Esophagus squamous epithelium (tissue), 5 donors: ENCODE results near the gene GNL1. TPM values are rescaled to one million over a fixed set of nuclear protein-coding genes. Genes with fewer than 3 reads are reported as not detected.
"Not testable (repeated sequence)": the region's sequence is repeated elsewhere in the genome, so short reads cannot be mapped to it uniquely, and the experiment has no call there.

Source experiments
- DNase-seq: peaks from one replicate; lab custom pipeline; 2025; lab: John Stamatoyannopoulos, UW
- H3K27ac ChIP-seq, 4 donors: fragments of 200-600 bp; sonication (generic); one replicate each; pipeline ENCODE4 v1.5.1; 2016 to 2019; ENCODE audit warnings: mild to moderate bottlenecking in 1 of 4
- H3K27me3 ChIP-seq, 4 donors: fragments of 200-600 bp; sonication (generic); 1 replicate in 3 of 4; 2 replicates in 1 of 4; pipeline versions ENCODE4 v1.5.1 to v1.6.0; 2017 to 2021; ENCODE audit warnings: antibody characterized with exemption in 1 of 4
- H3K36me3 ChIP-seq, 3 donors: fragments of 200-600 bp; sonication (generic); one replicate each; pipeline ENCODE4 v1.5.1; 2016 to 2019
- H3K4me1 ChIP-seq, 3 donors: fragments of 200-600 bp; sonication (generic); one replicate each; pipeline ENCODE4 v1.5.1; 2017 to 2019
- H3K4me3 ChIP-seq, 4 donors: fragments of 200-600 bp; sonication (generic); 1 replicate in 3 of 4; 2 replicates in 1 of 4; pipeline ENCODE4 v1.5.1; 2016 to 2019; ENCODE audit warnings: mild to moderate bottlenecking in 2 of 4, moderate library complexity in 1 of 4
- H3K9me3 ChIP-seq, 3 donors: fragments of 200-600 bp; sonication (generic); one replicate each; pipeline ENCODE4 v1.5.1; 2016 to 2019
- CTCF ChIP-seq, 6 experiments: fragments of 450-650 bp in 4 of 6; fragments of 200-600 bp in 2 of 6; sonication (generic) in 2 of 6; IDR thresholded peaks; one replicate each; pipeline ENCODE4 v1.5.1; 2016 to 2019; ENCODE audit warnings: antibody characterized with exemption in 6 of 6, mild to moderate bottlenecking in 4 of 6, moderate library complexity in 4 of 6
- POLR2A ChIP-seq, 4 donors: fragments of 450-650 bp; IDR thresholded peaks; one replicate each; pipeline ENCODE4 v1.6.1; 2017; ENCODE audit warnings: antibody characterized with exemption in 4 of 4, mild to moderate bottlenecking in 4 of 4, moderate library complexity in 3 of 4
- WGBS, 2 donors: methylation state at CpG; one replicate each; pipeline ENCODE4 v1.1.5; 2018; 5-methylcytosine and 5-hydroxymethylcytosine counted together
- intact Hi-C: fragments of 100-400 bp; cut with DNase I; formaldehyde crosslinking; loops from one replicate; pipeline ENCODE4 v1.15.0; 2022
- total RNA-seq, 4 donors: library from RNA; depleted of rRNA; stranded (reverse); fragments of >200 nt; gene quantifications; one replicate each; pipeline ENCODE4 v1.1.0, GENCODE V29; 2016
- donor health status: DM: yes; HTN: yes; CAD: no.

GNL1 gene
- total RNA-seq, 4 donors from 2014 or later, result 12.7 to 37.2 (median 20.5) TPM

- Histone ChIP-seq H3K4me1 (peaks cover 27 to 69% (median 38%) of the 10 kb centered on the region in 3 donors), H3K36me3 (peaks cover 17 to 35% (median 29%) of the 10 kb centered on the region in 3 donors), H3K4me3 (no peak overlapping the region), H3K9me3 (no peaks in the 10 kb centered on the region), H3K27ac (peak overlapping the region; percentile 42 to 85 (median 77)), H3K27me3 (no peaks in the 10 kb centered on the region)
- TF ChIP-seq CTCF (IDR thresholded peaks at IDR 0.05) (no peak), POLR2A (IDR thresholded peaks at IDR 0.05) (no peak)
- WGBS, 2 donors, result 79 to 82% methylated on average over 3 to 4 of the region's 4 CpGs
- DNase-seq, result no peak
- intact Hi-C loops, result no loop called here
Observed at GRCh38 chr6:30495993-30496392, 60.3 kb downstream of the GNL1 start.

GRCh38 chr6:30495060-30495459, 61.2 kb downstream of the GNL1 start:
- H3K9me3 ChIP-seq, H3K4me3 ChIP-seq, H3K27me3 ChIP-seq, intact Hi-C loops, DNase-seq: not testable (repeated sequence)
- H3K27ac ChIP-seq, result peak overlapping the region in 3 of 4 donors; percentile 38 to 85 (median 78)
- 53 to 60% methylated on average over 4 of the region's 4 CpGs for WGBS, 2 donors
- peaks cover 26 to 44% (median 37%) of the 10 kb centered on the region in 3 donors for H3K36me3 ChIP-seq
- H3K4me1 ChIP-seq, result peaks cover 35 to 71% (median 46%) of the 10 kb centered on the region in 3 donors

- no peak for DNase-seq
- no peak overlapping the region for H3K4me3 ChIP-seq
- H3K27ac ChIP-seq, result peak overlapping the region in 2 of 4 donors; percentile 10 to 13
- 67 to 73% methylated on average over 8 of the region's 8 CpGs for WGBS, 2 donors
- H3K27me3 ChIP-seq, result no peaks in the 10 kb centered on the region
- intact Hi-C loops, result no loop called here
- H3K9me3 ChIP-seq, result no peaks in the 10 kb centered on the region
- TF ChIP-seq POLR2A (IDR thresholded peaks at IDR 0.05), result no peak
- TF ChIP-seq CTCF (IDR thresholded peaks at IDR 0.05), result no peak
- peaks cover 35 to 71% (median 46%) of the 10 kb centered on the region in 3 donors for H3K4me1 ChIP-seq
- H3K36me3 ChIP-seq, result peaks cover 26 to 44% (median 37%) of the 10 kb centered on the region in 3 donors
Observed at GRCh38 chr6:30494291-30494861, 61.9 kb downstream of the GNL1 start.

- no peak for DNase-seq
- TF ChIP-seq CTCF (IDR thresholded peaks at IDR 0.05) (no peak), POLR2A (IDR thresholded peaks at IDR 0.05) (no peak)
- intact Hi-C loops, result no loop called here
Observed at GRCh38 chr6:30493643-30494250, 62.5 kb downstream of the GNL1 start.

GRCh38 chr6:30491991-30492952, 64.0 kb downstream of the GNL1 start:
- DNase-seq, result no peak
- H3K27ac ChIP-seq, result peak overlapping the region; percentile 20 to 100 (median 72)
- H3K4me1 ChIP-seq, result peaks cover 35 to 74% (median 46%) of the 10 kb centered on the region in 3 donors
- TF ChIP-seq POLR2A (IDR thresholded peaks at IDR 0.05), result no peak
- no peak for TF ChIP-seq CTCF (IDR thresholded peaks at IDR 0.05)
- peak overlapping the region in 3 of 4 donors; percentile 80 to 100 (median 97) for H3K4me3 ChIP-seq
- no peaks in the 10 kb centered on the region for H3K27me3 ChIP-seq
- peaks cover 26 to 44% (median 37%) of the 10 kb centered on the region in 3 donors for H3K36me3 ChIP-seq
- intact Hi-C loops, result no loop called here
- no peaks in the 10 kb centered on the region for H3K9me3 ChIP-seq
- 71 to 74% methylated on average over 9 to 14 of the region's 16 CpGs for WGBS, 2 donors

More at GRCh38 chr6:30493643-30494250, 62.5 kb downstream of the GNL1 start:
- Histone ChIP-seq H3K4me1 (peaks cover 35 to 74% (median 46%) of the 10 kb centered on the region in 3 donors), H3K4me3 (no peak overlapping the region), H3K27me3 (no peaks in the 10 kb centered on the region), H3K27ac (peak overlapping the region in 2 of 4 donors; percentile 11 to 37), H3K36me3 (peaks cover 26 to 44% (median 37%) of the 10 kb centered on the region in 3 donors), H3K9me3 (no peaks in the 10 kb centered on the region)
- WGBS, 2 donors, result 67 to 68% methylated on average over 6 of the region's 8 CpGs
